ENCODE measurements around the gene TLX1. TPM values are rescaled to one million over a fixed set of nuclear protein-coding genes. Genes with fewer than 3 reads are reported as not detected.

The TLX1 gene
- total and polyA plus RNA-seq, 4 donors = 0.06 to 0.79 (median 0.31) TPM

- Histone ChIP-seq H3K4me3 (ENCODE audit: low read depth in 1 of 3, low read length in 3 of 3) (no peak overlapping the region), H3K27me3 (ENCODE audit: control insufficient read depth in 4 of 4, insufficient read depth in 4 of 4, low read length in 3 of 4) (peaks cover 16 to 45% (median 24%) of the 10 kb centered on the region in 4 donors), H3K4me1 (ENCODE audit: control insufficient read depth in 4 of 4, insufficient read depth in 4 of 4, low read length in 3 of 4) (peaks cover 0 to 17% (median 4%) of the 10 kb centered on the region in 4 donors), H3K36me3 (ENCODE audit: control insufficient read depth in 4 of 4, insufficient read depth in 3 of 4, low read depth in 1 of 4, low read length in 3 of 4) (no peaks in the 10 kb centered on the region), H3K27ac (ENCODE audit: low read depth in 1 of 2, low read length in 2 of 2) (no peak overlapping the region), H3K9me3 (ENCODE audit: control insufficient read depth in 4 of 4, low read length in 3 of 4) (no peaks in the 10 kb centered on the region), H3K9ac (ENCODE audit: low read depth in 1 of 2, low read length in 2 of 2) (no peak overlapping the region)
- no peak for DNase-seq (ENCODE audit: low spot score)
- TF ChIP-seq YY1 (IDR thresholded peaks at IDR 0.05) (no peak), NR2F2 (IDR thresholded peaks at IDR 0.05) (no peak), TAF1 (conservative IDR thresholded peaks at IDR 0.05) (no peak), RAD21 (IDR thresholded peaks at IDR 0.05) (no peak), MAX (IDR thresholded peaks at IDR 0.05) (no peak), HNF4A (conservative IDR thresholded peaks at IDR 0.05) (no peak), RXRA (IDR thresholded peaks at IDR 0.05) (no peak), SP1 (IDR thresholded peaks at IDR 0.05) (no peak), GABPA (IDR thresholded peaks at IDR 0.05 in 1 of 2, conservative IDR thresholded peaks at IDR 0.05 in 1 of 2) (no peak), JUND (IDR thresholded peaks at IDR 0.05) (no peak), ATF3 (IDR thresholded peaks at IDR 0.05) (no peak), EGR1 (IDR thresholded peaks at IDR 0.05; ENCODE audit: low read depth in 2 of 2) (no peak), FOXA2 (IDR thresholded peaks at IDR 0.05) (no peak), CTCF (IDR thresholded peaks at IDR 0.05; ENCODE audit: low read depth, low read length, missing input control) (no peak), HNF4G (IDR thresholded peaks at IDR 0.05) (no peak), FOXA1 (IDR thresholded peaks at IDR 0.05) (no peak)
- TF ChIP-seq, protein P1, sequence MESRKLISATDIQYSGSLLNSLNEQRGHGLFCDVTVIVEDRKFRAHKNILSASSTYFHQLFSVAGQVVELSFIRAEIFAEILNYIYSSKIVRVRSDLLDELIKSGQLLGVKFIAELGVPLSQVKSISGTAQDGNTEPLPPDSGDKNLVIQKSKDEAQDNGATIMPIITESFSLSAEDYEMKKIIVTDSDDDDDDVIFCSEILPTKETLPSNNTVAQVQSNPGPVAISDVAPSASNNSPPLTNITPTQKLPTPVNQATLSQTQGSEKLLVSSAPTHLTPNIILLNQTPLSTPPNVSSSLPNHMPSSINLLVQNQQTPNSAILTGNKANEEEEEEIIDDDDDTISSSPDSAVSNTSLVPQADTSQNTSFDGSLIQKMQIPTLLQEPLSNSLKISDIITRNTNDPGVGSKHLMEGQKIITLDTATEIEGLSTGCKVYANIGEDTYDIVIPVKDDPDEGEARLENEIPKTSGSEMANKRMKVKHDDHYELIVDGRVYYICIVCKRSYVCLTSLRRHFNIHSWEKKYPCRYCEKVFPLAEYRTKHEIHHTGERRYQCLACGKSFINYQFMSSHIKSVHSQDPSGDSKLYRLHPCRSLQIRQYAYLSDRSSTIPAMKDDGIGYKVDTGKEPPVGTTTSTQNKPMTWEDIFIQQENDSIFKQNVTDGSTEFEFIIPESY (IDR thresholded peaks at IDR 0.05) = no peak
- TF ChIP-seq, protein P2, sequence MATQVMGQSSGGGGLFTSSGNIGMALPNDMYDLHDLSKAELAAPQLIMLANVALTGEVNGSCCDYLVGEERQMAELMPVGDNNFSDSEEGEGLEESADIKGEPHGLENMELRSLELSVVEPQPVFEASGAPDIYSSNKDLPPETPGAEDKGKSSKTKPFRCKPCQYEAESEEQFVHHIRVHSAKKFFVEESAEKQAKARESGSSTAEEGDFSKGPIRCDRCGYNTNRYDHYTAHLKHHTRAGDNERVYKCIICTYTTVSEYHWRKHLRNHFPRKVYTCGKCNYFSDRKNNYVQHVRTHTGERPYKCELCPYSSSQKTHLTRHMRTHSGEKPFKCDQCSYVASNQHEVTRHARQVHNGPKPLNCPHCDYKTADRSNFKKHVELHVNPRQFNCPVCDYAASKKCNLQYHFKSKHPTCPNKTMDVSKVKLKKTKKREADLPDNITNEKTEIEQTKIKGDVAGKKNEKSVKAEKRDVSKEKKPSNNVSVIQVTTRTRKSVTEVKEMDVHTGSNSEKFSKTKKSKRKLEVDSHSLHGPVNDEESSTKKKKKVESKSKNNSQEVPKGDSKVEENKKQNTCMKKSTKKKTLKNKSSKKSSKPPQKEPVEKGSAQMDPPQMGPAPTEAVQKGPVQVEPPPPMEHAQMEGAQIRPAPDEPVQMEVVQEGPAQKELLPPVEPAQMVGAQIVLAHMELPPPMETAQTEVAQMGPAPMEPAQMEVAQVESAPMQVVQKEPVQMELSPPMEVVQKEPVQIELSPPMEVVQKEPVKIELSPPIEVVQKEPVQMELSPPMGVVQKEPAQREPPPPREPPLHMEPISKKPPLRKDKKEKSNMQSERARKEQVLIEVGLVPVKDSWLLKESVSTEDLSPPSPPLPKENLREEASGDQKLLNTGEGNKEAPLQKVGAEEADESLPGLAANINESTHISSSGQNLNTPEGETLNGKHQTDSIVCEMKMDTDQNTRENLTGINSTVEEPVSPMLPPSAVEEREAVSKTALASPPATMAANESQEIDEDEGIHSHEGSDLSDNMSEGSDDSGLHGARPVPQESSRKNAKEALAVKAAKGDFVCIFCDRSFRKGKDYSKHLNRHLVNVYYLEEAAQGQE (IDR thresholded peaks at IDR 0.05) = no peak
- WGBS = 53% methylated on average over 1 of the region's 1 CpG
Measured at GRCh38 chr10:101143345-101143630, 12.2 kb downstream of the TLX1 start.
